ENCODE data around the gene BEND4.
"Not testable (repeated sequence)": the region's sequence is repeated elsewhere in the genome, so short reads cannot be mapped to it uniquely, and the experiment has no call there.

BEND4 gene

DNA sequence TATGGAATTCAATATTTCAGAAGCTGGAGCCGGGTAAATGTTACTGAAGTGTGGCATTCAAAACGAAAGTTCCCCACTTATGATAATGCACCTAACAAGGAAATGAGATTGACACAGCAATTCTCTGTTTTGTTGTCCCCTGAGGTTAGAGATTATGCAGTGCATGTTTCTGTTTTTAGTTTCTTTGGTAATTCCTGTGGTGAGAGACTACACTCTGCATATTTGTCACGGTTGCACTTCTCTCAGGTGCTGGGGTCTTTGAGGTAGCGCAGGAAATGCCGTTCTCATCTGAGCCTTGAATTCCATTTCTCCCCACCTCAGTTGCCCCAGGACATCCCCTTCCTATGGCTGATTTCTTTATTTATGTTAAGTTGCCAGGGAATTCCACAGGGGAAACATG is 15.3 kb upstream of the BEND4 start:
- H2BK15ac ChIP-seq (ENCODE audit: low read depth, poor library complexity, severe bottlenecking) = no peak overlapping the region
- no peak for DNase-seq
- H2AFZ ChIP-seq (ENCODE audit: low read depth, low read length) = no peak overlapping the region
- H3K27me3 ChIP-seq (ENCODE audit: control insufficient read depth in 1 of 2, insufficient read depth in 1 of 2, low read length in 2 of 2) = no peaks in the 10 kb centered on the region
- H3K18ac ChIP-seq (ENCODE audit: low read depth in 1 of 2, low read length in 2 of 2) = no peak overlapping the region
- H3K14ac ChIP-seq (ENCODE audit: low read length in 2 of 2) = no peak overlapping the region
- no peak overlapping the region for H3K23ac ChIP-seq (ENCODE audit: low read length in 2 of 2)
- no peak overlapping the region for H3K9ac ChIP-seq (ENCODE audit: low read length)
- H3K4me3 ChIP-seq (ENCODE audit: insufficient read depth in 1 of 2, low read depth in 1 of 2, low read length in 2 of 2) = no peak overlapping the region
- H4K8ac ChIP-seq (ENCODE audit: low read length) = no peak overlapping the region
- no peak overlapping the region for H3K4me2 ChIP-seq (ENCODE audit: low read length, poor library complexity, severe bottlenecking)
- H3K27ac ChIP-seq (ENCODE audit: low read length, poor library complexity, severe bottlenecking) = no peak overlapping the region
- H3K36me3 ChIP-seq (ENCODE audit: control insufficient read depth in 1 of 2, insufficient read depth in 2 of 2, low read depth in 1 of 2, low read length in 2 of 2) = no peaks in the 10 kb centered on the region
- 77% methylated on average over 3 of the region's 5 CpGs for WGBS
- no peak overlapping the region for H4K91ac ChIP-seq (ENCODE audit: low read length)
- H3K4me1 ChIP-seq (ENCODE audit: control insufficient read depth, insufficient read depth, low read depth, low read length) = no peaks in the 10 kb centered on the region
- no peaks in the 10 kb centered on the region for H3K9me3 ChIP-seq (ENCODE audit: control insufficient read depth, low read length)
- H2BK12ac ChIP-seq (ENCODE audit: low read length in 2 of 2) = no peak overlapping the region
- H2BK5ac ChIP-seq (ENCODE audit: low read depth, low read length, poor library complexity, severe bottlenecking) = no peak overlapping the region
- no peaks in the 10 kb centered on the region for H3K79me1 ChIP-seq (replicated peaks; ENCODE audit: low read length, poor library complexity, severe bottlenecking)
- no peak overlapping the region for H3K4ac ChIP-seq (ENCODE audit: low read depth in 1 of 2, low read length in 2 of 2)
- no peak overlapping the region for H2AK5ac ChIP-seq (ENCODE audit: low read length, severe bottlenecking)
- H2BK120ac ChIP-seq (ENCODE audit: low read depth, low read length) = no peak overlapping the region

- H2BK120ac ChIP-seq (ENCODE audit: low read depth, low read length); H3K4ac ChIP-seq (ENCODE audit: low read depth in 1 of 2, low read length in 2 of 2); H3K27me3 ChIP-seq (ENCODE audit: control insufficient read depth in 1 of 2, insufficient read depth in 1 of 2, low read length in 2 of 2); H2AK5ac ChIP-seq (ENCODE audit: low read length, severe bottlenecking); H3K79me1 ChIP-seq (replicated peaks; ENCODE audit: low read length, poor library complexity, severe bottlenecking); H4K91ac ChIP-seq (ENCODE audit: low read length); H3K9me3 ChIP-seq (ENCODE audit: control insufficient read depth, low read length); H3K14ac ChIP-seq (ENCODE audit: low read length in 2 of 2); H2BK15ac ChIP-seq (ENCODE audit: low read depth, poor library complexity, severe bottlenecking); H2AFZ ChIP-seq (ENCODE audit: low read depth, low read length); H3K4me1 ChIP-seq (ENCODE audit: control insufficient read depth, insufficient read depth, low read depth, low read length); H2BK12ac ChIP-seq (ENCODE audit: low read length in 2 of 2); H3K27ac ChIP-seq (ENCODE audit: low read length, poor library complexity, severe bottlenecking); H3K36me3 ChIP-seq (ENCODE audit: control insufficient read depth in 1 of 2, insufficient read depth in 2 of 2, low read depth in 1 of 2, low read length in 2 of 2); H3K4me2 ChIP-seq (ENCODE audit: low read length, poor library complexity, severe bottlenecking); H3K4me3 ChIP-seq (ENCODE audit: insufficient read depth in 1 of 2, low read depth in 1 of 2, low read length in 2 of 2); H4K8ac ChIP-seq (ENCODE audit: low read length); H3K18ac ChIP-seq (ENCODE audit: low read depth in 1 of 2, low read length in 2 of 2); H3K9ac ChIP-seq (ENCODE audit: low read length); H3K23ac ChIP-seq (ENCODE audit: low read length in 2 of 2); H2BK5ac ChIP-seq (ENCODE audit: low read depth, low read length, poor library complexity, severe bottlenecking); DNase-seq: not testable (repeated sequence)
- 83% methylated on average over 6 of the region's 6 CpGs for WGBS
Measured at GRCh38 chr4:42166186-42166585, 13.7 kb upstream of the BEND4 start.

GRCh38 chr4:42159271-42160001 is 7.0 kb upstream of the BEND4 start:
- Histone ChIP-seq H3K9me3 (ENCODE audit: control insufficient read depth, low read length) (no peaks in the 10 kb centered on the region), H2BK12ac (ENCODE audit: low read length in 2 of 2) (no peak overlapping the region), H2AFZ (ENCODE audit: low read depth, low read length) (no peak overlapping the region), H4K8ac (ENCODE audit: low read length) (no peak overlapping the region), H3K27ac (ENCODE audit: low read length, poor library complexity, severe bottlenecking) (no peak overlapping the region), H3K4me3 (ENCODE audit: insufficient read depth in 1 of 2, low read depth in 1 of 2, low read length in 2 of 2) (no peak overlapping the region), H3K4me2 (ENCODE audit: low read length, poor library complexity, severe bottlenecking) (no peak overlapping the region), H3K27me3 (ENCODE audit: control insufficient read depth in 1 of 2, insufficient read depth in 1 of 2, low read length in 2 of 2) (peaks cover 4 to 17% of the 10 kb centered on the region in 2 experiments), H3K9ac (ENCODE audit: low read length) (no peak overlapping the region), H3K36me3 (ENCODE audit: control insufficient read depth in 1 of 2, insufficient read depth in 2 of 2, low read depth in 1 of 2, low read length in 2 of 2) (no peaks in the 10 kb centered on the region), H3K79me1 (replicated peaks; ENCODE audit: low read length, poor library complexity, severe bottlenecking) (no peaks in the 10 kb centered on the region), H2BK15ac (ENCODE audit: low read depth, poor library complexity, severe bottlenecking) (no peak overlapping the region), H3K4me1 (ENCODE audit: control insufficient read depth, insufficient read depth, low read depth, low read length) (no peaks in the 10 kb centered on the region), H4K91ac (ENCODE audit: low read length) (no peak overlapping the region), H3K23ac (ENCODE audit: low read length in 2 of 2) (no peak overlapping the region), H3K4ac (ENCODE audit: low read depth in 1 of 2, low read length in 2 of 2) (no peak overlapping the region), H2BK120ac (ENCODE audit: low read depth, low read length) (no peak overlapping the region), H3K18ac (ENCODE audit: low read depth in 1 of 2, low read length in 2 of 2) (no peak overlapping the region), H3K14ac (ENCODE audit: low read length in 2 of 2) (no peak overlapping the region), H2BK5ac (ENCODE audit: low read depth, low read length, poor library complexity, severe bottlenecking) (no peak overlapping the region), H2AK5ac (ENCODE audit: low read length, severe bottlenecking) (no peak overlapping the region)
- WGBS = 84% methylated on average over 8 of the region's 8 CpGs
- DNase-seq = no peak

GRCh38 chr4:42151568-42152506 is 618 bp downstream of the BEND4 start:
- Histone ChIP-seq H2BK12ac (ENCODE audit: low read length in 2 of 2) (no peak overlapping the region), H3K79me1 (replicated peaks; ENCODE audit: low read length, poor library complexity, severe bottlenecking) (no peaks in the 10 kb centered on the region), H4K91ac (ENCODE audit: low read length) (peak overlapping the region; percentile 7), H2BK15ac (ENCODE audit: low read depth, poor library complexity, severe bottlenecking) (no peak overlapping the region), H3K4me1 (ENCODE audit: control insufficient read depth, insufficient read depth, low read depth, low read length) (peaks cover 20% of the 10 kb centered on the region), H4K8ac (ENCODE audit: low read length) (no peak overlapping the region), H3K4ac (ENCODE audit: low read depth in 1 of 2, low read length in 2 of 2) (no peak overlapping the region), H3K27ac (ENCODE audit: low read length, poor library complexity, severe bottlenecking) (no peak overlapping the region), H2AFZ (ENCODE audit: low read depth, low read length) (peak overlapping the region; percentile 34), H2BK5ac (ENCODE audit: low read depth, low read length, poor library complexity, severe bottlenecking) (no peak overlapping the region), H3K4me2 (ENCODE audit: low read length, poor library complexity, severe bottlenecking) (peak overlapping the region; percentile 80), H3K9me3 (ENCODE audit: control insufficient read depth, low read length) (no peaks in the 10 kb centered on the region), H2AK5ac (ENCODE audit: low read length, severe bottlenecking) (no peak overlapping the region), H3K36me3 (ENCODE audit: control insufficient read depth in 1 of 2, insufficient read depth in 2 of 2, low read depth in 1 of 2, low read length in 2 of 2) (no peaks in the 10 kb centered on the region), H3K18ac (ENCODE audit: low read depth in 1 of 2, low read length in 2 of 2) (no peak overlapping the region), H3K23ac (ENCODE audit: low read length in 2 of 2) (no peak overlapping the region), H3K27me3 (ENCODE audit: control insufficient read depth in 1 of 2, insufficient read depth in 1 of 2, low read length in 2 of 2) (peaks cover 47 to 85% of the 10 kb centered on the region in 2 experiments), H3K14ac (ENCODE audit: low read length in 2 of 2) (no peak overlapping the region), H2BK120ac (ENCODE audit: low read depth, low read length) (no peak overlapping the region), H3K4me3 (ENCODE audit: insufficient read depth in 1 of 2, low read depth in 1 of 2, low read length in 2 of 2) (peak overlapping the region; percentile 43 to 44), H3K9ac (ENCODE audit: low read length) (no peak overlapping the region)
- WGBS = 1% methylated on average over 88 of the region's 122 CpGs
- no peak for DNase-seq

All from mesenchymal stem cell (in vitro differentiated cells and primary cell).